Caco-2 (cell line): ENCODE results near the gene LRMDA. TPM values are rescaled to one million over a fixed set of nuclear protein-coding genes. Genes with fewer than 3 reads are reported as not detected.

Experiments used
- BruUV-seq: library from RNA; stranded (reverse); fragments of 400-500 nt; replicated peaks from 2 replicates; lab custom pipeline; 2021; lab: Mats Ljungman, UMichigan
- CTCF ChIA-PET: fragments of 300-600 bp; sonication (Branson Sonifier 250); formaldehyde crosslinking; loops from one replicate; lab custom pipeline; 2022; ENCODE audit warnings: antibody characterized with exemption; lab: Charles Lee
- POLR2A ChIA-PET: fragments of 300-600 bp; sonication (Branson Sonifier 250); formaldehyde crosslinking; loops from one replicate; lab custom pipeline; 2022; ENCODE audit warnings: antibody characterized with exemption; lab: Charles Lee
- DNase-seq, 2 experiments: peaks; one replicate each; pipeline versions ENCODE4 v3.0.0 to v3.0.0-alpha.2; 2020 to 2022
- H3K27me3 ChIP-seq: replicated peaks from 2 replicates; pipeline ENCODE4 v1.6.0; 2011; ENCODE audit warnings: low read length; ENCODE audit not compliant: control insufficient read depth, insufficient read depth
- H3K36me3 ChIP-seq: 2 replicates; pipeline ENCODE4 v1.5.1; 2011; ENCODE audit warnings: low read length; ENCODE audit not compliant: control insufficient read depth, insufficient read depth
- H3K4me1 ChIP-seq: fragments of 250-450 bp; sonication (Bioruptor Pico); 2 replicates; pipeline ENCODE4 v1.5.1; 2020; ENCODE audit warnings: mild to moderate bottlenecking
- H3K4me3 ChIP-seq: 2 replicates; pipeline ENCODE4 v1.5.1; 2011; ENCODE audit warnings: low read depth, mild to moderate bottlenecking, control low read depth, low read length
- H3K9me3 ChIP-seq: fragments of 250-450 bp; sonication (Bioruptor Pico); 2 replicates; pipeline ENCODE4 v1.5.1; 2020; ENCODE audit warnings: mild to moderate bottlenecking, moderate library complexity
- H3K27ac Mint-ChIP-seq: one replicate; pipeline ENCODE4 v1.8.0; 2022; ENCODE audit warnings: mixed read lengths; ENCODE audit not compliant: unreplicated experiment
- H3K27me3 Mint-ChIP-seq: one replicate; pipeline ENCODE4 v1.8.0; 2022; ENCODE audit warnings: mixed read lengths; ENCODE audit not compliant: insufficient read depth, unreplicated experiment
- H3K36me3 Mint-ChIP-seq: one replicate; pipeline ENCODE4 v1.8.0; 2022; ENCODE audit warnings: mild to moderate bottlenecking, mixed read lengths; ENCODE audit not compliant: insufficient read depth, unreplicated experiment
- H3K4me1 Mint-ChIP-seq: one replicate; pipeline ENCODE4 v1.8.0; 2022; ENCODE audit warnings: low read depth, mixed read lengths; ENCODE audit not compliant: unreplicated experiment
- H3K4me3 Mint-ChIP-seq: one replicate; pipeline ENCODE4 v1.8.0; 2022; ENCODE audit warnings: mild to moderate bottlenecking, moderate library complexity, mixed read lengths; ENCODE audit not compliant: unreplicated experiment
- H3K9me3 Mint-ChIP-seq: one replicate; pipeline ENCODE4 v1.8.0; 2022; ENCODE audit warnings: mixed read lengths; ENCODE audit not compliant: unreplicated experiment
- CTCF ChIP-seq, 2 experiments: fragments of 200-600 bp in 1 of 2; IDR thresholded peaks; 1 replicate in 1 of 2; 2 replicates in 1 of 2; pipeline versions ENCODE4 v1.5.1 to v1.8.0; 2011 to 2022; ENCODE audit warnings: antibody characterized with exemption in 1 of 2, control low read depth in 1 of 2, inconsistent platforms in 1 of 2, low read depth in 1 of 2, low read length in 1 of 2, mild to moderate bottlenecking in 1 of 2, moderate library complexity in 1 of 2; ENCODE audit not compliant: insufficient read depth in 1 of 2, severe bottlenecking in 1 of 2, unreplicated experiment in 1 of 2
- intact Hi-C: fragments of 100-400 bp; cut with micrococcal nuclease; formaldehyde crosslinking; loops from one replicate; pipeline ENCODE4 v1.10.0; 2022; ENCODE audit not compliant: unreplicated experiment
- total RNA-seq: library from RNA; stranded (reverse); gene quantifications from 2 replicates; pipeline ENCODE4 v1.2.3, GENCODE V29; 2022

LRMDA gene
- total RNA-seq, 1 experiment from 2014 or later, result 18.5 TPM

DNA sequence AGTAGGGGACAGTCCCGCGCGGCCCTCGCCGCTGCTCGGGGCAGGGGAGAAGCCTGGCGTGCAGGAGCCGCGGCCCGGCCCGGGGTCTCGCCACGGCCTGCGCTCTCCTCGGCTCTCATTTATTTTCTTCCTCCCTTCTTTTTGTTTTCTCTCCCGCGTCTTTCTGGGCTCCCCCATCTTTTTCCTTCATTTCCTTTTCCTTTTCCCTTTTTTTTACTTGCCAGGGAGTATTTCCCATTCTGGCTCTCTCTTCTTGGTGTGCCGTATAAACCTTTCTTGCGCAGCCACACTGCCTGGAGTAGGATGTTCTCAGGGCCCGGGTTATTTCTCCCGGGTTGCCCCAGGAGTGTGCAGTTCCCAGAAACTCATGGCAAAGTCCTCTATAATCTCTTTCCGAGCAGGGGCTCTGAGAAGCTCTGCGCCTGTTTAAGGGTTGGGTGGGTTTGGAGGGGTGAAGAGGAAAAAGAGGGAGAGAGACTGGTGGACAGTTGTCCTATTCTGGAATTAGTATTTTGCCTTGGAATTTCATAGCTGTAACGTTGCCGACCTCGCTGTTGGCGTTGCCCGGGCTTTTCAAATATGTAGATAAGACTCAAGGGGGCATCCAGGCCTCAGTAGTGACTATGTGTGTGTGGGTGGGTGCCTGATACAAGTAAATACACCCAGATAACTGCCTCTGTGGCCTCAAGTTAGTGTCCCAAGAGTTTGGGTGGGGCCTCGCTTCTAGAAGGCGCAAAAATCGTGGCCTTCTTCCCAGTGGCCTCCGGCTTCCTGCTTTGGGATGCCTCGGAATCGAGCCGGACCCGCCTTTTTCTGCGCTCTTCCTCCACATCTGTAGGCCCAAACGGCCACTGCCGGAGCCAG is 25.6 kb upstream of the LRMDA start:
- intact Hi-C loops, result loop anchor here (1.0 to 10.0 kb wide), 6 partner anchors 93 to 1139 kb away; no protein-coding TSS in a partner anchor
- peaks cover 84% of the 10 kb centered on the region for H3K36me3 Mint-ChIP-seq
- H3K27me3 Mint-ChIP-seq, result no peaks in the 10 kb centered on the region
- H3K4me3 ChIP-seq, result peak overlapping the region; percentile 99
- no peaks in the 10 kb centered on the region for H3K27me3 ChIP-seq
- no peaks in the 10 kb centered on the region for H3K9me3 Mint-ChIP-seq
- CTCF ChIA-PET, result interaction anchor here (1.0 to 1.5 kb wide), 2 partner anchors 17 to 25 kb away, joined by 3 read pairs; no protein-coding TSS in a partner anchor
- POLR2A ChIA-PET, result interaction anchor here (0.5 to 2.3 kb wide), 4 partner anchors 25 to 585 kb away, joined by 3 to 24 read pairs (median 3); no protein-coding TSS in a partner anchor
- DNase-seq, result no peak
- H3K4me3 Mint-ChIP-seq, result peak overlapping the region; percentile 94
- BruUV-seq, result no TSS peak
- no peaks in the 10 kb centered on the region for H3K9me3 ChIP-seq
- TF ChIP-seq CTCF (IDR thresholded peaks at IDR 0.05; ENCODE audit: insufficient read depth in 1 of 2, low read depth in 1 of 2, low read length in 1 of 2, severe bottlenecking in 1 of 2, unreplicated experiment in 1 of 2), result no peak
- H3K4me1 ChIP-seq, result peaks cover 15% of the 10 kb centered on the region
- peak overlapping the region; percentile 6 for H3K27ac Mint-ChIP-seq
- peaks cover 13% of the 10 kb centered on the region for H3K4me1 Mint-ChIP-seq
- no peaks in the 10 kb centered on the region for H3K36me3 ChIP-seq

GRCh38 chr10:75406462-75407223 is 24.8 kb upstream of the LRMDA start:
- no peaks in the 10 kb centered on the region for H3K9me3 Mint-ChIP-seq

More at GRCh38 chr10:75406462-75407223, 24.8 kb upstream of the LRMDA start:
- BruUV-seq, result no TSS peak
- POLR2A ChIA-PET, result no interaction called here
- CTCF ChIA-PET, result interaction anchor here (0.7 kb wide), 1 partner anchor 1614 kb away, joined by 3 read pairs; no protein-coding TSS in a partner anchor
- Mint-ChIP-seq H3K27ac (no peak overlapping the region), H3K27me3 (no peaks in the 10 kb centered on the region), H3K4me3 (no peak overlapping the region), H3K4me1 (peaks cover 14% of the 10 kb centered on the region), H3K36me3 (peaks cover 80% of the 10 kb centered on the region)
- Histone ChIP-seq H3K36me3 (no peaks in the 10 kb centered on the region), H3K9me3 (no peaks in the 10 kb centered on the region), H3K27me3 (no peaks in the 10 kb centered on the region), H3K4me1 (peaks cover 15% of the 10 kb centered on the region), H3K4me3 (no peak overlapping the region)
- no peak for TF ChIP-seq CTCF (IDR thresholded peaks at IDR 0.05; ENCODE audit: insufficient read depth in 1 of 2, low read depth in 1 of 2, low read length in 1 of 2, severe bottlenecking in 1 of 2, unreplicated experiment in 1 of 2)
- intact Hi-C loops, result loop anchor here (10.0 kb wide), 4 partner anchors 218 to 1138 kb away; no protein-coding TSS in a partner anchor
- no peak for DNase-seq
